ENCODE results near the gene CNGA3.

CNGA3 gene

DNA sequence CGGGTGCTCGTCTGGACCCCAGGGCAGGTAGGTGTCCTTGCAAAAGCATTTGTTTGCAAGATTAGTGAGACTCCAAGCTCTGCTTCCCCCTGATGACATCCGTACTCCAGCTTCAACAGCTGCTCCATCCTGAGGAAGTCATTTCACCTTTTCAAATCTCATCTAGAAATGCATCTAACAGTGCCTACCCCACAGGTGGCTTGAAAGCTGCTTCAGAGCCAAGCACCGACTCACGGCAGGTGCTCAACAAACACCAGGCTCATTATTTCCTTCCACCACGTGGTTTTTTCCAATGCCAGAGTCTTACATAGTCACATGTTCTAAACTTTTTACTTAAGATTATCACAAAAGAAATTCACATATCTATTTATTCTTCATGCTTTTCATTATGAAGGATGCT, 31.9 kb downstream of the CNGA3 start:
- DNase-seq = no peak

DNA sequence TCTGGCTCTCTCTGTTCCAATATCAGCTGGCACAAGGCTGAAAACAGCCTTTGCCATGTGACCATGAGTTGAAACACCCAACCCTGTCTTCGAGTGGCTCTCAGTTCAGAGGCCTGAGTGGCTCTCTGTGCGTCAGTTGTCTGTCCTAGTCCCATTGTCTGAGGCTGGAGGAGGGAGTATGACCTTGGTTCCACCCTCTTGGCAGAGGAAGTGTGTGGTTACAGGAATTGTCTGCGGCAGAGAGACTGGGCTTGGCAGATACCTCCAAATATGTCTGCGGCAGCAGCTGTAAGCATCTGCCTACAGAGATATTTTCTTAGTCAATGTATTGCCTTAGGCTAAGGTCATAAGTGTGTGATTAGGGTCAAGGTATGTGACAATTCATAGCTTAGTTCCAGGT, 32.6 kb downstream of the CNGA3 start:
- no peak for DNase-seq

DNA sequence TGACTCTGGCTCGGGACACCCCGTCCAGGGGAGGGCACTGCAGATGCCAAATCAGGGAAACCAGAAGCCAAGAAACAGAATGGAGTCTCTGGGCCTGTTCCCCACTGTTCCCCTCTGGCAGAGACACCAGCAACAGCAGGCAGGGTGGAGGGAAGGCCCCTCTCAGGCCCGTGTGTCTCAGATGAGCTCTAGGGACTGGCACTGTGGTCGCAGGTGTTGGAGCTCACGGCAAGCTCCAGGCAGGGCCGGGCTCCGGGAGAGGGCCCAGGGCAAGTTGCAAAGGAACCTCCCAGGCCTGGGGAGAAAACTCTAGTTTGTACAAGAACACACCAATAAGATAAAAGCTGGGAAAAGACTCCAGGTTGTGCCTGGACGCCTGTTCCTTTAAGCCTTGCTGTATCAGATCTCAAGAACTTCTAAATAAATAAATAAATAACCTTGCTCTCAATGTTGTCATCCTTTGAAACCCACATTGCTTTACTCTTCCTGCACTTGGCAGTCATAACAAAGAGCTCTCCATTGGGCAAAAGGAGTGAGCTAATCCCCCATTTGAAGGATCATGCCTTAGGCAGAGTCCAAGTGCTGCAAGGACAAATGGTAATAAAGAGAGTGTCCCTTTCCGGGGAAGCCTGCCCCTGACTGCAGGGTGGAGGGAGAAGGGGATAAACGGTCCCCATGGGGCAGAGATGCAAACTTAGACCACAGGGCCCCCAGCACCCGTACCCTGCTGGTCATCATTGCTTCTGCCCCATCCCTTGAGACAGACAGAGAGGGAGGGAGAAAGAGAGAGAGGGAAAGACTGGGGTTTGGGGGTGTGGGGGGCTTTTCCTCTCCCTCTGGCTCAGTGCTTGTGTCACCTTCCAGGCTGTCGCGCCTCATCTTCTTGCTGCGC, 33.3 kb downstream of the CNGA3 start:
- no peak for DNase-seq

DNA sequence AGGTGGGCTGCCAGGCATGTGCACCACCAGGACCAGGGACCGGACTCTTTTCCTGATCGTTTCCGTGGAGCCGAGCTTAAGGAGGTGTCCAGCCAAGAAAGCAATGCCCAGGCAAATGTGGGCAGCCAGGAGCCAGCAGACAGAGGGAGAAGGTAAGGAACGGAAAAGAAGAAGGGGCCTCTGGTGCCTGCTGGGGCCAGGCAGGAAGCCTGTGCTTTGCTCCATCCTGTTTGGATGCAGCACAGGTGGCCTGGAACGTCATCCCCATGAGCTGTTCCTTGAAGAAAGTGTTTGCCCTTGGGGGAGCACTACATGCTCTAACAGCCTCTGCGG, 33.9 kb downstream of the CNGA3 start:
- no peak for DNase-seq

DNA sequence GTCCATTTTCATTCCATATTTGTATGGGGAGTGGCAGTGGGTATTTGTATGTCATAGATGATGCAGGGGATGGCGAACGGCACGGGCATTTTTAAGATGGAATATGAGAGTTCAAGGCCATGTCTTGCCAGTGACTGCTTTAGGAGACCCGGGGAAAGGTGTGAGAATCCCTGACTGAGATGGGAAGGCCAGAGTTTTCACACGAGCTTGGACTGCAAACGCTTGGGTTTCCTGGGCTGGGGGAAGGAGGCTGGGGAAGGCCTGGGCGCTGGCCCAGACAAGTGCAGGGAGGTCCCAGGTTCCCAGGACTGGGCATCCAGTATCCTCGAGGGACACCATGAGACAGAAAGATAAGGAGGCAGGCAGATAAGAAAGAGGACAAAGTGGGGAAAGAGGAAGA, 35.2 kb downstream of the CNGA3 start:
- no peak for DNase-seq

DNA sequence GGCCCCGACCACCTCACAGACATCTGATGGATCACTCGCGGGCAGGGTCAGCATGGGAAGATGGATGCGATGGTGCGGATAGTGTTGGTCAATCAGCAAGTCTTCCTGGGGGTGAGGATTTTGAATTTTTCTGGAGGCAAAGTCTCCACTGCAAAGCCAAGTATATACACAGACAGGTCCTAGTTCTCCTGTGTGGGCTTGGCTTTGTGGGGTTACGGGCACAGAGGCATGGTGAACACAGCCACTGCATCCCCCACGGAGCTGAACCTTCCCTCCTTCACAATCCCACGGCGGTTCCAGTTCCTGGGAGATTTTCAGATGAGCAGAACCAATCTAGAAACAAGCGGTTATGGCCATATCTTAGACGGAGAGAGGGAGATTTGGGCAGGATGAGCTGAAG, 35.8 kb downstream of the CNGA3 start:
- DNase-seq = no peak

DNA sequence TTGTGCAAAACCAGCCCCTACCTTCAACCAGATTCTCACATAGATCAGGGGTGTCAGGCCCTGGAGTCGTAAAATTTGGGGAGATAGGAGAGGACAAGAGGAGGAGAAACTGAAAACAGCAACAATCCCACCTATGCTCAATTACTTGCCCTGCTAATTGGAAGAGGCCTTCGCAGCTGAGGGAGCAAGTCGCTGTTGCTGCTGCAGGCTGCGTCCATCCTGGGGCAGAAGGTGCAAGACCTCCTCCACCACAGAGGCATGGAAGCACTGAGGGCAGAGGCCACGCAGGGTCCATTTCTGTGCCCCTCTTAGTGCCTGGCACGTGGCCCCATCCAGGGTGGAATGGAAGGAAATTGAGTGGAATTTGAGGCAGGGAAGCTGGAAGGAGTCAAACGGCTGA, 36.5 kb downstream of the CNGA3 start:
- DNase-seq = no peak

DNA sequence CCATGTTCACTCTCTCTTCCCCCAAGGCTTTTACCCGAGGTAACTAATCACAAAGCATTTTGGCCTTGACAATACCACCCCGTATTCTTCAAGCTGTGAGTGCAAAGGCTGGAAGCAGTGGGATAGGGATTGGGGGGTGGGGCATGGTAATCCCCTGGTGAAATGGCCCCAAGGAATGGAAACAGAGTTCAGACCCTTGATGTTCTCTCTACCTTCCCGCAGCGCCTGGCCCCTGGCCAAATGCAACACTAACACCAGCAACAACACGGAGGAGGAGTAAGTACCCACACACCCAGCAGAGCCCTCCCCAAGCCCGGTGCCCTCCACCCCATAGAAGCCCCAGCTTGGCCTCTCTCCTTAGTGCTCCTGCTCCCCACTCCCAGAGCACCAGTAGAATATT, 36.9 kb downstream of the CNGA3 start:
- DNase-seq = no peak

DNA sequence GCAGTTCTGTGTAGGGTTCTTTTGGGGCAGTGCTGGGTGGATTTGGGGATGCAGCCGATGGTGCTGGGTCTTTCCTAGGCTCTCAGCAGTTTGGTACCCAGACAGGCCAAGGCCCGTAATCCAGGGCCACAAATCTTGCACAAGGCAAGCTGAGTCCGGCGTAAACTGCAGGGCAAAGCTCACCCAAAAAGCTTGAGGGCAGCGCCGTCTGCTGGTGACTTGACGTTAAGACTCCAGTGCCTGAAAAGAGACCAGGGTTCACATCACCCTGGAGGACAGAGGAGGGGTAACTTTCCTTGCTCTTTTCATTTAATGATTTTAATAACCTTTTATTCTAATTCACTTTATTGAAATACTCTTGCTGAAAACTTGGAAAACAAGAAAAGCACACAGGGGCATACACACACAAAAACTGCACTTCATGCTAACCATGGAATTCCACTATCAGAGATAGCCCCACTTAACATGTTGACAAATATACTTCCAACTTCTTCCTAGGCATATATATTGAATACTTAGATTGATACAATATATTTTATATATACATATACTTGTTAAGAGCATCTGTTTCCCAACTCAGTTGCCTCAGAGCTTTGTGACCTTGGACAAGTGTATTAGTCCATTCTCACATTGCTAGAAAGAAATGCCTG, 38.9 kb downstream of the CNGA3 start:
- peak; percentile 75 to 83 for DNase-seq

DNA sequence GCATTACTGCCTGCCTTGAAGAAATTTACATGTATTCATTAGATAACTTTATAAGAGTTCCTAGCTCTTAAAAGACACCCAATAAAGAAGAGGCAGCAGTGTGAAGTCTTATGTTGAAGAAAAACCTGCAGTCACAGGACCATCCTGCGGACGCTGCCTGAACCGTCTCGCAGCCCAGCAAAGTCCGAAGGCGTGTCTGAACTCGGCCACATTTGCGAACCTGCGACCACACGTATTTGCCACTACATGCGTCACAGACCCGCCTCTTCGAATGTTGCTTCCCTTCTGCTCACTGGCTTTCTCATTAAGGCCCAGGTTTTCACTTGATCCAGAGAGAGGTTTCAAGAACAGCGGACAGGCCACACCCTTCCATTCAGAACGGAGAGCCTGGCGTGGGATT, 41.2 kb downstream of the CNGA3 start:
- DNase-seq = no peak

DNA sequence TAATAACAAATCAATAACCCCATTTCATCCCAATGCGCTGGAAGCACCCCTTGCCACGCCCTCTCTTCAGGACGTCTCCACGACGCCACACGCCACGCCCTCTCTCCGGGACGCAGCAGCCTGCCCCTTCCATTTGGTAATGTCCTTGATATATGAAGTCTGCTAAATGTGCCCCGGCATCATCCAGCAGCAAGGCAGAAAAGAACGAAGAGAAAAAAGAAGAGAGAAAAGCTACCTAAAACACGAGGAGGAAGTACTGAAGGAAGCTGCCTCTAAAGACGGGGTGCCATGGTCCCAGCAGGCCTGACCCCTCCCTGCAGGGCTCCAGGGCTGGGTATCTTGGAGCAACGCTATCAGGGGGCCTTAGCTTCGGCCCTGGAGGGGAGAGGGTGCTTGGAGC, 41.8 kb downstream of the CNGA3 start:
- DNase-seq = no peak

DNA sequence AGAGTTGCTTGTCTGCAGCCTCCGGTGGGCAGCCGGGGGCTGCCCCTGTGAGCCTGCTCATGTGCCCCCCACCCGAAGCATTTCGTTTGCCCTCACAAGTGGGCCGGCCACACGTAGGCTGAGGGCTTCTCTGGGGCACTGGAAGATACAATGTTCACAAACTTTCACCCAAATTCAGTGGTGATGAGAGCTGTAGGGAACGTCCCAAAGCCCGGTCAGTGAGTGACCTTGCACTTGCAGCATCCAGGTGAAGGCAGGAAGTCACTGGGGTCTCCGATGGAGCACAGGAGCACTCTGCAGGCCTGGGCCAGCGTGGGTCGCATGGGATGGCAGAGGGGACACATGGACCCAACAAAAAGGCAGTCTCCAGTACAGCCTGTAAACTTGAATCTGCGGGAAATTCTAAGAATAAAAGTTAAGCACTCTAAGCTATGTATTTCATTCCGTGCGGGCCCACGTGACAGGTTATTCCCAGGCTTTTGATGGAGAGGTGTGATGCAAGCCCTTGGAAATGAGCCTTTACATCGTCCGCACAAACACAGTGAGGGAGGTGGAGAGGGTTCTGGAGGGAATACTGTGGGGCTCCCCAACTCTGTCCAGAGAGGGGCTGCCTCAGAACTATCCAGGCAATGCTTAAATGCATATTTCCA, 42.5 kb downstream of the CNGA3 start:
- no peak for DNase-seq

DNA sequence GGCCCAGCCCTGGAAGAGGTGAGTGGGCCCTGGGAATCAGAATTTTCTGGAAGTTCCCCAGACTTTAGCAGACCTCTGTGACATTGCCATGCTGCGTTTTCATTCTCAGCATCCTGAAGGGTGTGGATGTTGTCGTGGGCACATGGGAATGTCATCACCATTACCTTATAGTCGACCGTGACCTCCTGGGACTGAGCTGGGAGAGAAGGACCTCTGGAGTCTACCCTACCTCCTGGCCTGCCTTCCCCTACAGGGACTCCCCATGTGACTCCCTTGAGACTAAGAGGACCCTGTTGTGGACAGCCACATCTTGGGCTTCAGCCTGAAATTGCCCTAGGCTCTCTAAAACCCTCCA, 43.0 kb downstream of the CNGA3 start:
- DNase-seq = no peak

DNA sequence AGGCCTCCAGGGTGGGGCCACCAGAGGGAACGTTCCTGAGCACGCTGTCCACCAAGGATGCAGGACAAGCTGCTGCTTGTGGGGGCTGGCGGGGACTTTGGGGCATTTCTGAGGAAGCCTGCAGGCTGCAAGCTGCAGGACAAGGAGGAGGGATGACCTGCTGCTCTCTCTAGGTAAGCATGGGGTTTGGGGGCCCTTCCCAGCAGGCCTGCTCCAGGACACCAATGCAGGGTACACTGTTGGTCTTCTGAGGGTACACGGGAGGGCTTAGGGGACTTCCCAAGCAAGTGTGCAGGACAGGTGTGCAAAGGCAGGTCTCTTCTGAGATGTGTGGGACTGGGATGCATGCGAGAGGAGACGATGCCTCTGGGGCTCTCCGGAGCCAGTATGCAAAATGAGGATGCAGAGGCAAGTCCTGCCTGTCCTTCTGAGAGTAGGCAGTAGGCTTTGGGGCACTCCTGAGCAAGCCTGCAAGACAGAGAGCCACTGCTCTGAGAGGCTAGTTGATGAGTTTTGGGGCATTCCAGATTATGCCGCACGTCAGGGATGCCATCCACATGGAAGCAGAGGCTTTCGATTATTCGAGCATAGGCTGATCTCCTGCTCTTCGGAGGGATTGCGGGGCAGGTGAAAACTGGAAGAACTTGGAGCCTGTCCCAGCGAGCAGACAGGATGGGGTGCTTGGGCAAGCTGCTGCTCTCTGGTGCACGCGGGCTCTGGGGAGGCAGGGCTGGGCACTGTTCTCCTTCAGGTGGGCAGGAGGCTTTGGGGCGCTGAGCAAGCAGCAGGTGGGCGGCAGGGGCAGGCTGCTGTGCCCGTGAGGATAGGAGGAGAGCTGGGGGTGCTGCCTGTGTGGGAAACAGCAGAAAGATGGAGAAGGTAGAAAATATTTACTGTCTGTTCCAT, 44.6 kb downstream of the CNGA3 start:
- DNase-seq = no peak

DNA sequence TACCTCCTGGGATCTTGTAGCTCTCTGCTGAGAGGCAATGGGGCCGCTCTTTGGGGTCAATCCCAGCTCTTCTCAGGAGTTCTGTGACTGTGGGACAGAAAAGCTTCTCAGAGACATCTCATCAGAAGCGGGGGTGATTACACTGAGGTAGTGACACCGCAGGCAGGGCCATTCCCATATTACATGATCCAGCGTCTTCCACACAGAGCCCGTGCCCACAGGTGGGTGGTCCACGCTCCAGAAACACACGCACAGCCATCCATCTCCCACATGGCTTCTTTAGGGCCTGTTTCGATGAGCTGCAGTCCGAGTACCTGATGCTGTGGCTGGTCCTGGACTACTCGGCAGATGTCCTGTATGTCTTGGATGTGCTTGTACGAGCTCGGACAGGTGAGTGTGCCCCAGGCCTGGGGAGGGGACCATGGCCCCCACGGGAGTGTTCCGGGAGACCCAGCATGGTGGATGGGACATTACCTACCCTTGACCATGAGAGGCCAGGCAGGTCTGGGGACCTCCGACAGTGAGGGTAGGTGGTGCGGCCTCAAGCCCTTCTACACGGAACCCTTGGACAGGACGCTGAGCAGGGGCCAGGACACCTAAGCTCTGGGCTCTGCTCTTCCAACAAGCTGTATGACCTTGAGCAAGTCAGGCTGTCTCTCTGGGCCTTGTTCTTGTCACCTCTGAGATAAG, 45.5 kb downstream of the CNGA3 start:
- DNase-seq = no peak

DNA sequence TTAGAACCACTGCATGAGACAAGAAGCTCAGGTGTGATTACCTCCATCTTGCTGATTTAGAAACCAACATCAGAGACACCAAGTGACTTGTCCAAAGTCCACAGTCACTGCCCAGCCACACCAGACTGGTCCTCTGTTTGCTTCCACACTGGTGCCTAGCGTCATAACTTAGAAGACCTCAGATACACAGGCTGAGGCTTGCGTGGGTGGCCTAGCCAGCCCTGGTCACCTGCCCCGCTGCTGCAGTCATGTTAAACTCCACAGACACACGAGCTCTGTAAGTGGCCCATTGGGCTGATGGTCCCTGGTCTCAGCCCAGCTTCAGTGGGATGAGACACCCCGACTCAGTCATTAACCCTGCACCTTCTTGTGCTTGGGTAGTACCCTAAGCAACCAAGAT, 47.1 kb downstream of the CNGA3 start:
- no peak for DNase-seq

DNA sequence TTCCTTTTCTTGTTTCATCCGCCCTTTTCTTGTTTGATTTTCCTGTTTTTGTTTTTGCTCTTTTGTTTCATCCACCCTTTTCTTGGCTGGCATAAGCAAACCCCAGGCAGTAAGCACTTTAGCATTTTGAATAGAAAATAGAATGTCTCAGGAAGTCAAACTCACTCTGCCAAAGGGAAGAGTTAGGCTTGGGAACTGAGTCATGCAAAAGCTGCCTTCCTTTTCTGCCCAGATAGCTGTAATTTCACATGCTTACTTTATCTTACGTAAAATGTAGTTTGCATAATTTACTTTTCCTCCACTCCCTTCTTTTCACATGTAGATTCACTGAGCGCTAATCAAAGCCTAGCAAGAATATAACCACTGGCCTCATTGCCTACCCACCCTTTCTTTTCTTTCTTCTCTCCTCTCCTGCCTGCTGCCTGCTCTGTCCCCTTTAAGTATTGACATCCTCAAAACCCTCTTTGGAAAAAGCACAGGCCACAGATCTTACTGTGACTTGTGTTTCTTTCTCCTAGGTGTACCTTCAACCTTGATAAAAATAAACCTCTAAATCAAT, 48.4 kb downstream of the CNGA3 start:
- DNase-seq = no peak

DNA sequence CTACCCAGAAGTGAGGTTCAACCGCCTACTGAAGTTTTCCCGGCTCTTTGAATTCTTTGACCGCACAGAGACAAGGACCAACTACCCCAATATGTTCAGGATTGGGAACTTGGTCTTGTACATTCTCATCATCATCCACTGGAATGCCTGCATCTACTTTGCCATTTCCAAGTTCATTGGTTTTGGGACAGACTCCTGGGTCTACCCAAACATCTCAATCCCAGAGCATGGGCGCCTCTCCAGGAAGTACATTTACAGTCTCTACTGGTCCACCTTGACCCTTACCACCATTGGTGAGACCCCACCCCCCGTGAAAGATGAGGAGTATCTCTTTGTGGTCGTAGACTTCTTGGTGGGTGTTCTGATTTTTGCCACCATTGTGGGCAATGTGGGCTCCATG, 49.7 kb downstream of the CNGA3 start:
- no peak for DNase-seq

DNA sequence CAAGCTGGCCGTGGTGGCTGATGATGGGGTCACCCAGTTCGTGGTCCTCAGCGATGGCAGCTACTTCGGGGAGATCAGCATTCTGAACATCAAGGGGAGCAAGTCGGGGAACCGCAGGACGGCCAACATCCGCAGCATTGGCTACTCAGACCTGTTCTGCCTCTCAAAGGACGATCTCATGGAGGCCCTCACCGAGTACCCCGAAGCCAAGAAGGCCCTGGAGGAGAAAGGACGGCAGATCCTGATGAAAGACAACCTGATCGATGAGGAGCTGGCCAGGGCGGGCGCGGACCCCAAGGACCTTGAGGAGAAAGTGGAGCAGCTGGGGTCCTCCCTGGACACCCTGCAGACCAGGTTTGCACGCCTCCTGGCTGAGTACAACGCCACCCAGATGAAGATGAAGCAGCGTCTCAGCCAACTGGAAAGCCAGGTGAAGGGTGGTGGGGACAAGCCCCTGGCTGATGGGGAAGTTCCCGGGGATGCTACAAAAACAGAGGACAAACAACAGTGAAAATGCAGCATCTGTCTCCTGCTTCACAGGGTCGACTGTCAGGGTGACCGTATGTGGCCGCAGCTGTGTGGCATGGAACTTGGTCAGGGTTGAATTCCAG, 50.6 kb downstream of the CNGA3 start:
- DNase-seq = no peak

DNA sequence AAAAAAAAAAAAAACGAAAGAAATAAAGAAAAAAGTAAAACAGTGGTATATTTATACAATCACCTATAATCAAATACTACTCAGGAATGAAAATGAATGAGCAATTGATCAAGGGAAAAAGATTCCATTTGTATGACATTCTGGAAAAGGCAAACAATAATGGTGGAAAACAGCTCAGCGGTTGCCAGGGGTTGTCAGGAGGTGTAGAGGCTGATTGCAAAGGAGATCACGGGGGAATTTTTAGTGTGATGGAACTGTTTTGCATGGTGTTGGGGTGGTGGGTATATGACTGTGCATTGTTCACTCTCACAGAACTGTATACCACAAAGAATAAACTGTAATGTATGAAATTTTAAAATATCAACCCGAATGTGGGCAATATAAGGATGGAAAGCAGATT, 52.9 kb downstream of the CNGA3 start:
- no peak for DNase-seq

DNA sequence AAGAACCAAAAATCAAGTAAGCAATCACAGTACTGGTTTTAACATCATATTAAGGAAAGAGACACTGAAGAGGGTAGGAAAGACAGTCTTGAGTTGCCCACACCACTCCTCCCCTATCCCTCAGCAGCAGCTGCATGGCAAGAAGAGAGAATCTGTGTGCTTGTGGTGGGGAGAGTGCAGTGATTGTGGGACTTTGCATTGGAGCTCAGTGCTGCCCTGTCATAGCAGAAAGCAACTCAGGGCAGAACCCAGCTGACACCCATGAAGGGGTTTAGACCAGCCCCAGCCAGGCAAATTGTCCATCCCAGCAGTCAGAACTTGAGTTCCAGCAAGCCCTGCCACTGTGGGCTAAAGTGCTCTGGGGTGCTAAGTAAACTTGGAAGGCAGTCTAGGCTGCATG, 57.6 kb downstream of the CNGA3 start:
- DNase-seq = no peak
